ENCODE data around the gene TTLL13. TPM values are rescaled to one million over a fixed set of nuclear protein-coding genes. Genes with fewer than 3 reads are reported as not detected.

Gene TTLL13
- total and polyA plus RNA-seq, 2 of the 4 experiments (the other 2 are of a cell fraction) = 0.10 TPM; not detected in 1

DNA sequence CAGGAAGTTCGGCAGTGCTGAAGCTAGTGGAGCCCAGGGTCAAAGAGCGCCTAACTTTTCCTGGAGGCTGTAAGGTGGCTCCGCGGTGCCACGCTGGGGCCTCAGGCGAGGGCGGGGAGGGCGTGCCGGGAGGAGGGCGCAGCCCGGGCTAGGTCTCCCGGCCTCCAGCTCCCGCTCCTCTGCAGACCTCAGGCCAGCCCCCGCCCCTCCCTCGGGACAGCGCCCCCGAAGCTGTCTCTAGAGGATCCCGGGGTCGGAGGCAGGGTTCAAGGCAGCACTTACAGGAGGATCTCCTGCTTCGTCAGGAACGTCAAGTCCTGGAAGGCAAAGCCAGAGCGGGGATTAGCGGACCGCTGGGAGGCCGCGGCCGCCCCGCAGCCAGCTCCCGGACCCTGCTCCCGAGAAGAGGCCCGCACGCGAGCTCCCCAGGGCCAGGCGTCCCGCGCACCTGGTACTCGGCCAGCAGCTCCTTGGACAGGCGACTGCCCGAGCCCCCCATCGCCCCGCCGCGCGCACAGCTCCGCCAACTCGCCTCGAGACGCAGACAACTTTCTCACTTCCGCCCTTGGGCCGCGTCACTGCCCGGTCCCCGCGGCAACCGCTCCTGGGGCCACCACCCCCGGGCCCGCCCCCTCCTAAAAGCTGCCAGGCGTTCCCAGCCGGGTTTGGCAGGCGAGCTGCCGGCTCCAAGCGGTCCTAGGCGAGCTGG, 15.8 kb upstream of the TTLL13 start, which contains the start of gene CIB1:
Gene CIB1, minus strand, starts transcription at position 555 of the 709 bp plus-strand sequence. Its CDS starts 56 bp downstream, at position 499.
- Histone ChIP-seq H3K36me3 (ENCODE audit: control insufficient read depth, insufficient read depth, low read length) (peaks cover 32% of the 10 kb centered on the region), H4K91ac (ENCODE audit: insufficient read depth, low read depth, low read length) (peak within 1 kb of the TSS; percentile 34; the same call in 1 of the 2 replicates), H3K9me3 (ENCODE audit: control insufficient read depth, insufficient read depth, low read length) (no peaks in the 10 kb centered on the region), H3K14ac (replicated peaks; ENCODE audit: low read depth, low read length) (peak within 1 kb of the TSS; percentile 90), H2BK20ac (ENCODE audit: low read depth, low read length) (no peak within 1 kb of the TSS), H3K27ac (ENCODE audit: insufficient read depth, low read length) (peak within 1 kb of the TSS; percentile 77), H3K79me1 (ENCODE audit: low read depth in 1 of 2, low read length in 2 of 2) (peaks cover 19 to 45% of the 10 kb centered on the region in 2 experiments), H2BK15ac (ENCODE audit: low read depth, low read length) (no peak within 1 kb of the TSS), H2BK120ac (ENCODE audit: low read depth, low read length) (no peak within 1 kb of the TSS), H3K4me3 (ENCODE audit: insufficient read depth, low read depth, low read length) (peak within 1 kb of the TSS; percentile 84), H3K27me3 (ENCODE audit: control insufficient read depth, insufficient read depth, low read length) (no peaks in the 10 kb centered on the region), H4K5ac (ENCODE audit: low read depth, low read length) (peak within 1 kb of the TSS; percentile 13), H4K8ac (ENCODE audit: low read depth in 2 of 2, low read length in 2 of 2) (peak within 1 kb of the TSS; percentile 19 to 92), H3K23ac (ENCODE audit: low read depth, low read length) (peak within 1 kb of the TSS; percentile 78), H2AK9ac (replicated peaks; ENCODE audit: low read depth, low read length, poor library complexity) (peak within 1 kb of the TSS; percentile 86), H3K9me1 (ENCODE audit: insufficient read depth, low read length) (peaks cover 18% of the 10 kb centered on the region), H2AFZ (replicated peaks; ENCODE audit: low read length, poor library complexity) (peak within 1 kb of the TSS; percentile 96), H2AK5ac (ENCODE audit: low read depth, low read length) (peak within 1 kb of the TSS; percentile 67; the same call in 1 of the 2 replicates), H3K56ac (ENCODE audit: extremely low read depth, insufficient read depth, low read length) (peak within 1 kb of the TSS; percentile 20; the same call in 1 of the 2 replicates), H3K18ac (ENCODE audit: low read depth, low read length) (peak within 1 kb of the TSS; percentile 10; the same call in 1 of the 2 replicates), H3K9ac (ENCODE audit: low read depth, low read length) (peak within 1 kb of the TSS; percentile 77), H3K4me1 (ENCODE audit: control insufficient read depth, insufficient read depth, low read length) (peaks cover 4% of the 10 kb centered on the region), H3K4ac (ENCODE audit: low read depth, low read length) (peak within 1 kb of the TSS; percentile 84), H3K4me2 (ENCODE audit: low read depth, low read length) (peak within 1 kb of the TSS; percentile 97), H4K20me1 (ENCODE audit: insufficient read depth, low read length) (0 out of 2 replicates have a peak, but pooled peaks cover 7% of the 10 kb centered on the region), H2BK5ac (ENCODE audit: low read depth, low read length, poor library complexity, severe bottlenecking) (peak within 1 kb of the TSS; percentile 28)
- peak; percentile 95 for DNase-seq
- BruUV-seq (replicated peaks) = TSS peak; percentile 61
- TF ChIP-seq MXI1 (IDR thresholded peaks at IDR 0.05; ENCODE audit: borderline replicate concordance, low read depth, low read length) = peak; percentile 59; the same call in 1 of the 2 replicates
- TF ChIP-seq CHD1 (IDR thresholded peaks at IDR 0.05; ENCODE audit: low read depth, low read length) = no peak
- no peak for TF ChIP-seq CEBPB (IDR thresholded peaks at IDR 0.05; ENCODE audit: low read depth, low read length)
- peak; percentile 85; the same call in 1 of the 2 replicates for TF ChIP-seq POLR2A (IDR thresholded peaks at IDR 0.05; ENCODE audit: low read depth, low read length)
- TF ChIP-seq MAZ (IDR thresholded peaks at IDR 0.05; ENCODE audit: borderline replicate concordance, low read depth, low read length) = peak; percentile 98
- dilution Hi-C loops (cut with HindIII; ENCODE audit: low sequenced_read_pairs, unreplicated experiment) (no loop called here), intact Hi-C loops (cut with micrococcal nuclease) (loop anchor here (5.0 kb wide), 1 partner anchor 341 kb away; the partner anchor contains the start of gene AP3S2), in situ Hi-C loops (cut with MboI; ENCODE audit: low sequenced_read_pairs) (no loop called here)
- ChIA-PET CTCF (interaction anchor here (0.5 to 2.4 kb wide), 5 partner anchors 12 to 312 kb away, joined by 3 to 11 read pairs (median 6); no protein-coding TSS in a partner anchor), POLR2A (ENCODE audit: unreplicated experiment) (interaction anchor here (0.6 to 1.0 kb wide), 7 partner anchors 9 to 391 kb away, joined by 3 to 9 read pairs (median 6); partner anchors contain the start of genes IQGAP1 and TTLL13)
- 0% methylated on average over 42 of the region's 63 CpGs; no CpG with 5 or more reads in 1 of the 2 experiments for WGBS, 2 experiments (ENCODE audit: extremely low coverage in 2 of 2, insufficient read length in 1 of 2)
- ATAC-seq (ENCODE audit: low read depth) = peak; percentile 97

All from IMR-90 (cell line).